T-helper 2 cell (primary cell): ENCODE measurements around the gene LMAN2.
A peak's percentile ranks its signal among the peaks of the same experiment; 100 is the strongest.
"Not testable (repeated sequence)": the region's sequence is repeated elsewhere in the genome, so short reads cannot be mapped to it uniquely, and the experiment has no call there.

Source experiments
- DNase-seq, 5 experiments: peaks; one replicate each; pipeline versions ENCODE4 v3.0.0 to v3.0.0-alpha.2; 2012 to 2022

The LMAN2 gene

GRCh38 chr5:177364159-177364962 lies 12.9 kb upstream of the LMAN2 start:
- DNase-seq: peak in 1 of 5 experiments; percentile 64

GRCh38 chr5:177363565-177363964 lies 12.1 kb upstream of the LMAN2 start:
- no peak for DNase-seq

GRCh38 chr5:177362610-177363507 lies 11.4 kb upstream of the LMAN2 start:
- DNase-seq: peak; percentile 51 to 65 (median 61)

- no peak for DNase-seq
Observed at GRCh38 chr5:177362292-177362609, 10.8 kb upstream of the LMAN2 start.

GRCh38 chr5:177361418-177362291 lies 10.2 kb upstream of the LMAN2 start:
- DNase-seq: no peak

GRCh38 chr5:177360740-177361139 lies 9.3 kb upstream of the LMAN2 start:
- not testable (repeated sequence) for DNase-seq

- DNase-seq: no peak
Observed at GRCh38 chr5:177359860-177360259, 8.4 kb upstream of the LMAN2 start.

GRCh38 chr5:177359451-177359851 lies 8.0 kb upstream of the LMAN2 start:
- DNase-seq: no peak

- no peak for DNase-seq
Observed at GRCh38 chr5:177358370-177358819, 6.9 kb upstream of the LMAN2 start.

GRCh38 chr5:177357459-177358351 lies 6.2 kb upstream of the LMAN2 start, which contains the start of gene RGS14:
RGS14 (plus strand) TSS chr5:177357924; CDS start chr5:177358025, 101 bp downstream.
- peak; percentile 25 to 96 (median 57) for DNase-seq

- DNase-seq: no peak
Observed at GRCh38 chr5:177357146-177357458, 5.6 kb upstream of the LMAN2 start.

- DNase-seq: no peak
Observed at GRCh38 chr5:177356746-177357145, 5.3 kb upstream of the LMAN2 start.

GRCh38 chr5:177355868-177356168 lies 4.3 kb upstream of the LMAN2 start:
- DNase-seq: no peak

- no peak for DNase-seq
Observed at GRCh38 chr5:177355162-177355867, 3.8 kb upstream of the LMAN2 start.

GRCh38 chr5:177354711-177355110 lies 3.2 kb upstream of the LMAN2 start:
- no peak for DNase-seq

- no peak for DNase-seq
Observed at GRCh38 chr5:177354256-177354655, 2.8 kb upstream of the LMAN2 start.

- DNase-seq: no peak
Observed at GRCh38 chr5:177353093-177353492, 1.6 kb upstream of the LMAN2 start.

GRCh38 chr5:177350776-177351391 lies 584 bp downstream of the LMAN2 start:
- DNase-seq: peak in 1 of 5 experiments; percentile 41

- DNase-seq: no peak
Observed at GRCh38 chr5:177349762-177350161, 1.7 kb downstream of the LMAN2 start.

- DNase-seq: no peak
Observed at GRCh38 chr5:177349362-177349647, 2.2 kb downstream of the LMAN2 start.

- no peak for DNase-seq
Observed at GRCh38 chr5:177347699-177348098, 3.8 kb downstream of the LMAN2 start.
